Right ventricle myocardium inferior (tissue), 1 donor: ENCODE results near the gene FRA10AC1. TPM values are rescaled to one million over a fixed set of nuclear protein-coding genes. Genes with fewer than 3 reads are reported as not detected.

ENCODE experiments used
- ATAC-seq: fragments of 200-7000 bp; cut with Tn5 transposase; one replicate; pipeline ENCODE4 v1.9.1; 2020; ENCODE audit warnings: mild to moderate bottlenecking, moderate library complexity
- DNase-seq: peaks from one replicate; pipeline ENCODE4 v3.0.0; 2021; ENCODE audit errors: missing footprints
- intact Hi-C: fragments of 100-400 bp; cut with DNase I; formaldehyde crosslinking; loops from one replicate; pipeline ENCODE4 v1.11.0; 2022
- total RNA-seq: library from RNA; stranded (reverse); fragmentation: NEBNext Ultra II Directional; extraction: Animal tissue kit (Norgen Biotek cat#: 25700); gene quantifications from one replicate; pipeline ENCODE4 v1.2.1, GENCODE V29; 2021
- donor health status: DM: no; HTN: yes; CAD: no; lungs with severe emphysema.

The FRA10AC1 gene
- total RNA-seq, 1 donor from 2014 or later: 16.8 TPM

GRCh38 chr10:93656155-93656554, 46.2 kb downstream of the FRA10AC1 start:
- DNase-seq (no peak), ATAC-seq (no peak)
- intact Hi-C loops: no loop called here

- DNase-seq: no peak
- intact Hi-C loops: no loop called here
- ATAC-seq: no peak
Observed at GRCh38 chr10:93654201-93654600, 48.2 kb downstream of the FRA10AC1 start.

- DNase-seq (no peak), ATAC-seq (no peak)
- intact Hi-C loops: no loop called here
Observed at GRCh38 chr10:93652857-93653256, 49.5 kb downstream of the FRA10AC1 start.

- intact Hi-C loops: no loop called here
- DNase-seq (no peak), ATAC-seq (no peak)
Observed at GRCh38 chr10:93639791-93640190, 62.6 kb downstream of the FRA10AC1 start.

GRCh38 chr10:93630625-93631557, 71.5 kb downstream of the FRA10AC1 start:
- intact Hi-C loops: no loop called here
- ATAC-seq: no peak
- no peak for DNase-seq

GRCh38 chr10:93629647-93630305, 72.6 kb downstream of the FRA10AC1 start:
- intact Hi-C loops: no loop called here
- DNase-seq: no peak
- no peak for ATAC-seq

GRCh38 chr10:93628858-93629257, 73.5 kb downstream of the FRA10AC1 start:
- DNase-seq: no peak
- intact Hi-C loops: no loop called here
- ATAC-seq: no peak

- intact Hi-C loops: no loop called here
- DNase-seq (no peak), ATAC-seq (no peak)
Observed at GRCh38 chr10:93622942-93623341, 79.5 kb downstream of the FRA10AC1 start.

GRCh38 chr10:93620925-93621324, 81.5 kb downstream of the FRA10AC1 start:
- intact Hi-C loops: no loop called here
- DNase-seq (no peak), ATAC-seq (no peak)

Other genes starting within 250 kb of the FRA10AC1 start
- gene MYOF, start 220.3 kb downstream of the FRA10AC1 start, total RNA-seq: 34.4 TPM
- gene CEP55, start 206.0 kb downstream of the FRA10AC1 start, total RNA-seq: 1.4 TPM
- gene FFAR4, start 135.9 kb downstream of the FRA10AC1 start, total RNA-seq: 0.24 TPM
- gene RBP4, start 101.4 kb downstream of the FRA10AC1 start, total RNA-seq: 12.8 TPM
- gene PDE6C, start 90.1 kb downstream of the FRA10AC1 start, total RNA-seq: not detected
- gene LGI1, start 55.3 kb upstream of the FRA10AC1 start, total RNA-seq: not detected
- 1.8 TPM for gene SLC35G1, start 191.4 kb upstream of the FRA10AC1 start, total RNA-seq